Muscle of back (tissue), 11 donors: ENCODE measurements around the gene SLC38A9. TPM values are rescaled to one million over a fixed set of nuclear protein-coding genes. Genes with fewer than 3 reads are reported as not detected.
"Not testable (repeated sequence)": the region's sequence is repeated elsewhere in the genome, so short reads cannot be mapped to it uniquely, and the experiment has no call there.

Experiments used
- DNase-seq, 3 donors: peaks; one replicate each; pipeline versions ENCODE4 v3.0.0 to v3.0.0-alpha.2; 2013
- polyA plus RNA-seq, 10 donors: library from polyadenylated mRNA; unstranded; fragments of 120-200 nt; gene quantifications; one replicate each; pipeline ENCODE4 v1.2.1, GENCODE V29; 2013; ENCODE audit not compliant: insufficient read length in 10 of 10

The SLC38A9 gene
- polyA plus RNA-seq, 10 donors: 9.8 to 17.0 (median 13.3) TPM

GRCh38 chr5:55610542-55610941 is 101.6 kb downstream of the SLC38A9 start:
- DNase-seq: no peak

GRCh38 chr5:55609413-55609812 is 102.7 kb downstream of the SLC38A9 start:
- DNase-seq: no peak

- DNase-seq: peak in 1 of 3 donors; percentile 59
Measured at GRCh38 chr5:55608595-55609349, 103.4 kb downstream of the SLC38A9 start.

- not testable (repeated sequence) for DNase-seq
Measured at GRCh38 chr5:55607309-55607708, 104.8 kb downstream of the SLC38A9 start.

GRCh38 chr5:55604611-55605067 is 107.5 kb downstream of the SLC38A9 start:
- no peak for DNase-seq

- DNase-seq: peak; percentile 69 to 80 (median 70)
Measured at GRCh38 chr5:55603922-55604321, 108.2 kb downstream of the SLC38A9 start.

GRCh38 chr5:55601628-55602027 is 110.5 kb downstream of the SLC38A9 start:
- DNase-seq: no peak

GRCh38 chr5:55601204-55601618 is 110.9 kb downstream of the SLC38A9 start:
- peak; percentile 93 to 96 (median 93) for DNase-seq

- peak; percentile 69 to 89 (median 75) for DNase-seq
Measured at GRCh38 chr5:55600497-55601203, 111.5 kb downstream of the SLC38A9 start.

- DNase-seq: no peak
Measured at GRCh38 chr5:55600086-55600485, 112.0 kb downstream of the SLC38A9 start.

- peak in 1 of 3 donors; percentile 39 for DNase-seq
Measured at GRCh38 chr5:55599148-55600050, 112.7 kb downstream of the SLC38A9 start.

GRCh38 chr5:55597014-55597981 is 114.8 kb downstream of the SLC38A9 start:
- peak; percentile 94 to 99 (median 97) for DNase-seq

- DNase-seq: peak in 1 of 3 donors; percentile 42
Measured at GRCh38 chr5:55594671-55595070, 117.5 kb downstream of the SLC38A9 start.

GRCh38 chr5:55593115-55593472 is 119.0 kb downstream of the SLC38A9 start:
- peak in 1 of 3 donors; percentile 45 for DNase-seq

- no peak for DNase-seq
Measured at GRCh38 chr5:55592388-55593114, 119.6 kb downstream of the SLC38A9 start.

GRCh38 chr5:55591686-55592085 is 120.4 kb downstream of the SLC38A9 start:
- DNase-seq: no peak

GRCh38 chr5:55585206-55585610 is 126.9 kb downstream of the SLC38A9 start:
- no peak for DNase-seq

- no peak for DNase-seq
Measured at GRCh38 chr5:55584398-55585205, 127.5 kb downstream of the SLC38A9 start.

- DNase-seq: no peak
Measured at GRCh38 chr5:55583578-55583977, 128.5 kb downstream of the SLC38A9 start.
